Esophagus muscularis mucosa (tissue), 4 donors: Measurements from ENCODE around the gene ATP2B2. TPM values are rescaled to one million over a fixed set of nuclear protein-coding genes. Genes with fewer than 3 reads are reported as not detected.

Experiments
- DNase-seq: peaks from one replicate; pipeline ENCODE4 v3.0.0-alpha.2; 2017; ENCODE audit errors: extremely low spot score
- H3K27ac ChIP-seq, 4 donors: fragments of 200-600 bp; sonication (generic); replicated peaks in 1 of 4; 1 replicate in 3 of 4; 2 replicates in 1 of 4; pipeline ENCODE4 v1.5.1; 2016 to 2019; ENCODE audit warnings: mild to moderate bottlenecking in 1 of 4
- H3K27me3 ChIP-seq, 4 donors: fragments of 200-600 bp; sonication (generic); one replicate each; pipeline versions ENCODE4 v1.5.1 to v1.6.0; 2016 to 2019
- H3K36me3 ChIP-seq, 4 donors: fragments of 200-600 bp; sonication (generic); one replicate each; pipeline ENCODE4 v1.5.1; 2016 to 2019
- H3K4me1 ChIP-seq, 4 donors: fragments of 200-600 bp; sonication (generic); one replicate each; pipeline ENCODE4 v1.5.1; 2016 to 2019
- H3K4me3 ChIP-seq, 4 donors: fragments of 200-600 bp; sonication (generic); 1 replicate in 2 of 4; 2 replicates in 2 of 4; pipeline ENCODE4 v1.5.1; 2016 to 2019; ENCODE audit warnings: mild to moderate bottlenecking in 4 of 4, moderate library complexity in 1 of 4
- H3K9me3 ChIP-seq, 4 donors: fragments of 200-600 bp; sonication (generic); 1 replicate in 3 of 4; 2 replicates in 1 of 4; pipeline ENCODE4 v1.5.1; 2016 to 2019
- CTCF ChIP-seq, 3 experiments: fragments of 200-600 bp in 2 of 3; fragments of 450-650 bp in 1 of 3; sonication (generic) in 2 of 3; IDR thresholded peaks; one replicate each; pipeline ENCODE4 v1.5.1; 2017 to 2019; ENCODE audit warnings: antibody characterized with exemption in 3 of 3, mild to moderate bottlenecking in 2 of 3, moderate library complexity in 1 of 3
- EP300 ChIP-seq: sonication (generic); formaldehyde crosslinking; IDR thresholded peaks from one replicate; pipeline ENCODE4 v1.6.1; 2017; ENCODE audit warnings: antibody characterized with exemption
- POLR2A ChIP-seq: fragments of 450-650 bp; IDR thresholded peaks from one replicate; pipeline ENCODE4 v1.6.1; 2017; ENCODE audit warnings: antibody characterized with exemption, moderate library complexity, mild to moderate bottlenecking, low read depth
- POLR2AphosphoS5 ChIP-seq, 2 donors: sonication (generic); formaldehyde crosslinking; IDR thresholded peaks; one replicate each; pipeline ENCODE4 v1.6.1; 2017; ENCODE audit warnings: antibody characterized with exemption in 2 of 2
- WGBS: methylation state at CpG from one replicate; pipeline ENCODE4 v1.1.5; 2018; 5-methylcytosine and 5-hydroxymethylcytosine counted together
- intact Hi-C: fragments of 100-400 bp; cut with DNase I; formaldehyde crosslinking; loops from one replicate; pipeline ENCODE4 v1.15.1; 2023
- total RNA-seq, 4 donors: library from RNA; depleted of rRNA; stranded (reverse); fragments of >200 nt; gene quantifications; one replicate each; pipeline versions ENCODE4 v1.1.0 to v1.2.1, GENCODE V29; 2016

ATP2B2 gene
- total RNA-seq, 4 donors from 2014 or later: under 0.01 to 0.75 (median 0.39) TPM

DNA sequence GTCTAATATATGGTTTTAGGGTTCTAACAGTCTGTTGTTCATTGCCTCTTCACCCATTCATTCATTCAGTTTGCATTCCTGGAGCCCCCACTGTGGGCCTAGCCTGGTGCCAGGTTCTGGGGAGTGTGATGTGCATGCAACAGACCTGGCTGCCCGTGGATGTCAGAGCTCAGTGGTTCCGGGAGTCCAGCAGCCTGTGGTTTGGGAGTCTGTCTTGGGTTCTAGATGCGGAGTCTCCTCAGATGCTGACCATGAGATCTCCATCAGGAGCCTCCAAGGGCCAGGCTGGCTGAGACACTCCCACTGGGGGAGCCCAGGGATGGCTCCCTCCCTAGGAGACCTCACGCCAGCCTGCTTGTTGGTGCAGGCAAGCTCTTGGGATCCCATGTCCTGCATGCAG, 92.3 kb downstream of the ATP2B2 start:
- Histone ChIP-seq H3K9me3 (no peaks in the 10 kb centered on the region), H3K27me3 (peaks cover 0 to 17% (median 0%) of the 10 kb centered on the region in 4 donors), H3K4me1 (no peaks in the 10 kb centered on the region), H3K4me3 (no peak overlapping the region), H3K36me3 (no peaks in the 10 kb centered on the region), H3K27ac (no peak overlapping the region)
- 100% methylated on average over 2 of the region's 4 CpGs for WGBS
- no peak for TF ChIP-seq POLR2AphosphoS5 (IDR thresholded peaks at IDR 0.05)
- no peak for TF ChIP-seq POLR2A
- no peak for TF ChIP-seq CTCF (IDR thresholded peaks at IDR 0.05)
- no peak for TF ChIP-seq EP300
- no peak for DNase-seq
- intact Hi-C loops: no loop called here

DNA sequence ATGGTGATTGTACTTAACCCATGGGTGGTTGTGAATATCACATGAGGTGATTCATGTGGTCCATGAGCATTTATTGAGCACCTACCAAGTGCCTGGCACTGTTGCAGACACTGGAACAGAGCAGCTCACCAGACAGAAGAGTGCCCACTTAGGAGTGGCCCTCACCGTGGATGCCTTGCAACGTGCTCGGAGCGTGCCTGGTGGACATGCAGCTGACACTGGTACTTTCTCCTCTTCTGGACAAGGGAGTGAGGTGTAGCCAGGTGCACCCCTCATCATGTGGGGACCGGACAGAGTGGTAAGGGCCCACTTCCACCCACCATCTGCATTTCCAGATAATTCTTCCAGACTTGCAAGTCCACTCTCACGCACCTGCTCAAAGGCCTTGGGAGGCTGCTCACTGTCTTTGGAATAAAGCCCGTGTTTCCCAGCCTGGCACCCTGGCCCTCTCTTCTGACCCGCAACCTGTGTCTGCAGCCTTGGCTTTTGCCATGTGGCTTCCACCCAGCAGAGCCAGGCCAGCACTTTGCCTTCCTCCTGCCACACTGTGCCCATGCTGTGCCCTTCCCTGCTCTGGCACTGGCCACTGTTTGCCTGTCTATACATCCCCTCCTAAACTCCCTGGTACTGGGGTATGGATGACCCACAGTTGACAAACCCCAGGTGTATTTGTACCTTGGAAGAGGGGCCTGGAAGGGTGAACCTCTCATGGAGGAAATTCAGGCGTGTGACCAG, 93.6 kb downstream of the ATP2B2 start:
- intact Hi-C loops: no loop called here
- no peak for DNase-seq
- WGBS: 82% methylated on average over 5 of the region's 9 CpGs
- no peaks in the 10 kb centered on the region for H3K36me3 ChIP-seq
- H3K27ac ChIP-seq: no peak overlapping the region
- no peaks in the 10 kb centered on the region for H3K4me1 ChIP-seq
- TF ChIP-seq EP300 (no peak), POLR2A (no peak), POLR2AphosphoS5 (IDR thresholded peaks at IDR 0.05) (no peak)
- no peak overlapping the region for H3K4me3 ChIP-seq
- H3K9me3 ChIP-seq: no peaks in the 10 kb centered on the region
- H3K27me3 ChIP-seq: peaks cover 0 to 6% (median 0%) of the 10 kb centered on the region in 4 donors

DNA sequence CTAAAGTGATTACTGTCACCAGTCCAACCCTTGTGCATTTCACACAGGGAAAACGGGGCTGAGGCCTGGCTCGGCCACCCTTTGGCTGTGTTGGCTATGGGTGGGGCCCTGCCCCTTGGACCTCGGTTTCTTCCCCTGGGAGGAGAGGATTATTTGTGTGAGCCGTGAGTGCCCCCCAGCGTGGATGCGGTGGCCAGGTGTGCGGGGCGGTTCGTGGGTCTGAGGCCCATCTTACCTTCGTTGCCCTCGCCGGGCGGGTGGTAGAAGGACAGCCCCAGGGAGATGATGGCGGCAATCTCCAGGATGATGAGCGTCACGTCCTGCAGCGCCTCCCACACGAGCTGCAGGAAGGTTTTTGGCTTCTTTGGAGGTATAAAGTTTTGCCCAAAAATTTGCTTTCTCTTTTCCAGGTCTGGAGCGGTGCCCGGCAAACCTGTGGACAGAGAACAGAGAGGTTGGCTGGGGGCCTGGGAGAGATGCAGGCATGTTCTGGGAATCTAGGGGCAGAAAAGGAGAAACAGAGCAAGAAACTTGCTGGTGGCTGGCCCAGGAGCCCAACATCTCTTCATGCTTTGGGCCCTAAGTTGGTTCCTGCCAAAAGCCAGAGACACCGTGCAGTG, 94.9 kb downstream of the ATP2B2 start:
- Histone ChIP-seq H3K36me3 (no peaks in the 10 kb centered on the region), H3K27me3 (peaks cover 0 to 6% (median 0%) of the 10 kb centered on the region in 4 donors), H3K4me1 (no peaks in the 10 kb centered on the region), H3K27ac (no peak overlapping the region), H3K4me3 (no peak overlapping the region), H3K9me3 (no peaks in the 10 kb centered on the region)
- DNase-seq: no peak
- TF ChIP-seq CTCF (IDR thresholded peaks at IDR 0.05) (no peak), POLR2A (no peak)
- 79% methylated on average over 13 of the region's 21 CpGs for WGBS
- intact Hi-C loops: no loop called here

DNA sequence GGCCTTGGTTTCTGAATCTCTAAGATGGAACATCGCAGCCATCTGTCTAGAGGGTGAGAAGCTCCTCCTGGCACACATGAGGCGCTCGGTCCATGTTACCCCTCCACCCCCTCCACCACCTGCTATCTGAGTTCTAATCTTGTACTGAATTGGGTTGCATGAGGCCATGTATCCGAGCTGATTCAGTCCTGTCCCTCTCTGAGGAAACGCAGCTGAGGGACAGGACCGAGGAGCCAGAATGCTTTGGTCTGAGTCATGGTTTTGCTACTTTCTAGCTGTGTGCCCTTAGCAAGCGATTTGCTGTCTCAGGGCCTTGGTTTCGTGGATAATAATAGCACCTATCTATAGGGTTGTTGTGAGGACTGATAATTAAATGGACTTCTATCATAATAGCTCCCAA, 96.7 kb downstream of the ATP2B2 start:
- H3K36me3 ChIP-seq: no peaks in the 10 kb centered on the region
- no peaks in the 10 kb centered on the region for H3K4me1 ChIP-seq
- H3K27me3 ChIP-seq: no peaks in the 10 kb centered on the region
- 85% methylated on average over 8 of the region's 8 CpGs for WGBS
- no peak for TF ChIP-seq POLR2A
- no peak overlapping the region for H3K27ac ChIP-seq
- no peaks in the 10 kb centered on the region for H3K9me3 ChIP-seq
- intact Hi-C loops: no loop called here
- DNase-seq: no peak
- H3K4me3 ChIP-seq: no peak overlapping the region

GRCh38 chr3:10407361-10407760, 98.0 kb downstream of the ATP2B2 start:
- no peak overlapping the region for H3K27ac ChIP-seq

More at GRCh38 chr3:10407361-10407760, 98.0 kb downstream of the ATP2B2 start:
- no peak for TF ChIP-seq CTCF (IDR thresholded peaks at IDR 0.05)
- no peak for TF ChIP-seq POLR2A
- TF ChIP-seq EP300: no peak
- TF ChIP-seq POLR2AphosphoS5 (IDR thresholded peaks at IDR 0.05): no peak
- no peak overlapping the region for H3K4me3 ChIP-seq
- DNase-seq: no peak
- 85% methylated on average over 8 of the region's 8 CpGs for WGBS
- intact Hi-C loops: no loop called here
- no peaks in the 10 kb centered on the region for H3K27me3 ChIP-seq
- no peaks in the 10 kb centered on the region for H3K36me3 ChIP-seq
- H3K4me1 ChIP-seq: no peaks in the 10 kb centered on the region
- H3K9me3 ChIP-seq: no peaks in the 10 kb centered on the region
